Measurements from ENCODE around the gene VCAM1. TPM values are rescaled to one million over a fixed set of nuclear protein-coding genes. Genes with fewer than 3 reads are reported as not detected.

The VCAM1 gene
- total and polyA plus RNA-seq, 9 of the 15 experiments (the other 6 are each of a cell fraction or from before 2014, with no cell fraction given) = 0.04 to 0.13 TPM; not detected in 7

DNA sequence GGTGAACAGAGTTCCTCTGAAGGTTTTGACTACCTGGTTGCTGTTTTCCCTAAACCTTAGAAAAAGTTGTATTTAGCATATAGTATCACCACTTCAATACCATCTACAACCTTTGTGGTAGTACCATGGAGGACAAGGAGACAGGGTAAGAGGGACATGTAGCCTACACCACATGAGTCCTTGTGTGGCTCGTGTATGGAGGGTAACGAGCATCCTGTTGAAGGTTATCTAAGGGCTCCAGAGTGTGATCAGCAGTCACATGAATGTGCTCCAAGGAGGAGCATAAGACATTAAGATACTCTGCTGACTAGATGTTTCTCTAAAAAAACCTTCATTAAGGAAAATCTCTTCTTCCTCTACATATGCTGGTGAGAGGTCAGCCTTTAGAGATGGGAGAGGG, 67.3 kb downstream of the VCAM1 start (continued):
- TF ChIP-seq, protein P1, sequence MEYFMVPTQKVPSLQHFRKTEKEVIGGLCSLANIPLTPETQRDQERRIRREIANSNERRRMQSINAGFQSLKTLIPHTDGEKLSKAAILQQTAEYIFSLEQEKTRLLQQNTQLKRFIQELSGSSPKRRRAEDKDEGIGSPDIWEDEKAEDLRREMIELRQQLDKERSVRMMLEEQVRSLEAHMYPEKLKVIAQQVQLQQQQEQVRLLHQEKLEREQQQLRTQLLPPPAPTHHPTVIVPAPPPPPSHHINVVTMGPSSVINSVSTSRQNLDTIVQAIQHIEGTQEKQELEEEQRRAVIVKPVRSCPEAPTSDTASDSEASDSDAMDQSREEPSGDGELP (CRISPR knock-in tag; IDR thresholded peaks at IDR 0.05; ENCODE audit: borderline replicate concordance) = no peak
- no peak for TF ChIP-seq HSF4 (CRISPR knock-in tag; IDR thresholded peaks at IDR 0.05; ENCODE audit: borderline replicate concordance)
- no peak for TF ChIP-seq ZNF75A (CRISPR knock-in tag; IDR thresholded peaks at IDR 0.05)
- TF ChIP-seq, protein P2, sequence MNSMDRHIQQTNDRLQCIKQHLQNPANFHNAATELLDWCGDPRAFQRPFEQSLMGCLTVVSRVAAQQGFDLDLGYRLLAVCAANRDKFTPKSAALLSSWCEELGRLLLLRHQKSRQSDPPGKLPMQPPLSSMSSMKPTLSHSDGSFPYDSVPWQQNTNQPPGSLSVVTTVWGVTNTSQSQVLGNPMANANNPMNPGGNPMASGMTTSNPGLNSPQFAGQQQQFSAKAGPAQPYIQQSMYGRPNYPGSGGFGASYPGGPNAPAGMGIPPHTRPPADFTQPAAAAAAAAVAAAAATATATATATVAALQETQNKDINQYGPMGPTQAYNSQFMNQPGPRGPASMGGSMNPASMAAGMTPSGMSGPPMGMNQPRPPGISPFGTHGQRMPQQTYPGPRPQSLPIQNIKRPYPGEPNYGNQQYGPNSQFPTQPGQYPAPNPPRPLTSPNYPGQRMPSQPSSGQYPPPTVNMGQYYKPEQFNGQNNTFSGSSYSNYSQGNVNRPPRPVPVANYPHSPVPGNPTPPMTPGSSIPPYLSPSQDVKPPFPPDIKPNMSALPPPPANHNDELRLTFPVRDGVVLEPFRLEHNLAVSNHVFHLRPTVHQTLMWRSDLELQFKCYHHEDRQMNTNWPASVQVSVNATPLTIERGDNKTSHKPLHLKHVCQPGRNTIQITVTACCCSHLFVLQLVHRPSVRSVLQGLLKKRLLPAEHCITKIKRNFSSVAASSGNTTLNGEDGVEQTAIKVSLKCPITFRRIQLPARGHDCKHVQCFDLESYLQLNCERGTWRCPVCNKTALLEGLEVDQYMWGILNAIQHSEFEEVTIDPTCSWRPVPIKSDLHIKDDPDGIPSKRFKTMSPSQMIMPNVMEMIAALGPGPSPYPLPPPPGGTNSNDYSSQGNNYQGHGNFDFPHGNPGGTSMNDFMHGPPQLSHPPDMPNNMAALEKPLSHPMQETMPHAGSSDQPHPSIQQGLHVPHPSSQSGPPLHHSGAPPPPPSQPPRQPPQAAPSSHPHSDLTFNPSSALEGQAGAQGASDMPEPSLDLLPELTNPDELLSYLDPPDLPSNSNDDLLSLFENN (IDR thresholded peaks at IDR 0.05; ENCODE audit: low read depth in 2 of 2, low read length in 2 of 2) = no peak
- no peak for TF ChIP-seq MED1 (CRISPR knock-in tag; IDR thresholded peaks at IDR 0.05; ENCODE audit: borderline replicate concordance)
- peak; percentile 63 for TF ChIP-seq L3MBTL2 (IDR thresholded peaks at IDR 0.05)
- TF ChIP-seq CBX2 (IDR thresholded peaks at IDR 0.05; ENCODE audit: insufficient read depth, low read length, poor library complexity, severe bottlenecking) = no peak
- TF ChIP-seq, protein P3, sequence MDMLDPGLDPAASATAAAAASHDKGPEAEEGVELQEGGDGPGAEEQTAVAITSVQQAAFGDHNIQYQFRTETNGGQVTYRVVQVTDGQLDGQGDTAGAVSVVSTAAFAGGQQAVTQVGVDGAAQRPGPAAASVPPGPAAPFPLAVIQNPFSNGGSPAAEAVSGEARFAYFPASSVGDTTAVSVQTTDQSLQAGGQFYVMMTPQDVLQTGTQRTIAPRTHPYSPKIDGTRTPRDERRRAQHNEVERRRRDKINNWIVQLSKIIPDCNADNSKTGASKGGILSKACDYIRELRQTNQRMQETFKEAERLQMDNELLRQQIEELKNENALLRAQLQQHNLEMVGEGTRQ (CRISPR knock-in tag; IDR thresholded peaks at IDR 0.05) = no peak
- no peak for TF ChIP-seq ZNF324 (CRISPR knock-in tag; IDR thresholded peaks at IDR 0.05)
- TF ChIP-seq, protein P4, sequence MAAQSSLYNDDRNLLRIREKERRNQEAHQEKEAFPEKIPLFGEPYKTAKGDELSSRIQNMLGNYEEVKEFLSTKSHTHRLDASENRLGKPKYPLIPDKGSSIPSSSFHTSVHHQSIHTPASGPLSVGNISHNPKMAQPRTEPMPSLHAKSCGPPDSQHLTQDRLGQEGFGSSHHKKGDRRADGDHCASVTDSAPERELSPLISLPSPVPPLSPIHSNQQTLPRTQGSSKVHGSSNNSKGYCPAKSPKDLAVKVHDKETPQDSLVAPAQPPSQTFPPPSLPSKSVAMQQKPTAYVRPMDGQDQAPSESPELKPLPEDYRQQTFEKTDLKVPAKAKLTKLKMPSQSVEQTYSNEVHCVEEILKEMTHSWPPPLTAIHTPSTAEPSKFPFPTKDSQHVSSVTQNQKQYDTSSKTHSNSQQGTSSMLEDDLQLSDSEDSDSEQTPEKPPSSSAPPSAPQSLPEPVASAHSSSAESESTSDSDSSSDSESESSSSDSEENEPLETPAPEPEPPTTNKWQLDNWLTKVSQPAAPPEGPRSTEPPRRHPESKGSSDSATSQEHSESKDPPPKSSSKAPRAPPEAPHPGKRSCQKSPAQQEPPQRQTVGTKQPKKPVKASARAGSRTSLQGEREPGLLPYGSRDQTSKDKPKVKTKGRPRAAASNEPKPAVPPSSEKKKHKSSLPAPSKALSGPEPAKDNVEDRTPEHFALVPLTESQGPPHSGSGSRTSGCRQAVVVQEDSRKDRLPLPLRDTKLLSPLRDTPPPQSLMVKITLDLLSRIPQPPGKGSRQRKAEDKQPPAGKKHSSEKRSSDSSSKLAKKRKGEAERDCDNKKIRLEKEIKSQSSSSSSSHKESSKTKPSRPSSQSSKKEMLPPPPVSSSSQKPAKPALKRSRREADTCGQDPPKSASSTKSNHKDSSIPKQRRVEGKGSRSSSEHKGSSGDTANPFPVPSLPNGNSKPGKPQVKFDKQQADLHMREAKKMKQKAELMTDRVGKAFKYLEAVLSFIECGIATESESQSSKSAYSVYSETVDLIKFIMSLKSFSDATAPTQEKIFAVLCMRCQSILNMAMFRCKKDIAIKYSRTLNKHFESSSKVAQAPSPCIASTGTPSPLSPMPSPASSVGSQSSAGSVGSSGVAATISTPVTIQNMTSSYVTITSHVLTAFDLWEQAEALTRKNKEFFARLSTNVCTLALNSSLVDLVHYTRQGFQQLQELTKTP (IDR thresholded peaks at IDR 0.05; ENCODE audit: low read depth in 1 of 2, partially characterized antibody in 2 of 2) = no peak
- no peak for TF ChIP-seq PPARD (CRISPR knock-in tag; IDR thresholded peaks at IDR 0.05)
- no peak for TF ChIP-seq FOXJ3 (CRISPR knock-in tag; IDR thresholded peaks at IDR 0.05)
- no peak for TF ChIP-seq TFAM (CRISPR knock-in tag; conservative IDR thresholded peaks at IDR 0.05)
- no peak for TF ChIP-seq TBL1XR1 (IDR thresholded peaks at IDR 0.05; ENCODE audit: low read length in 2 of 2)
- no peak for TF ChIP-seq ZFP36 (IDR thresholded peaks at IDR 0.05; ENCODE audit: low read depth, low read length, partially characterized antibody)
- TF ChIP-seq DNMT1 (IDR thresholded peaks at IDR 0.05) = no peak
- TF ChIP-seq ZNF165 (CRISPR knock-in tag; IDR thresholded peaks at IDR 0.05; ENCODE audit: borderline replicate concordance) = no peak
- TF ChIP-seq ZNF57 (CRISPR knock-in tag; IDR thresholded peaks at IDR 0.05) = no peak
- TF ChIP-seq ZC3H11A (IDR thresholded peaks at IDR 0.05; ENCODE audit: low read depth, low read length) = no peak
- TF ChIP-seq MCM3 (IDR thresholded peaks at IDR 0.05) = no peak
- TF ChIP-seq KLF16 (IDR thresholded peaks at IDR 0.05) = no peak
- TF ChIP-seq ZNF444 (CRISPR knock-in tag; IDR thresholded peaks at IDR 0.05) = no peak

All from K562 (cell line).